GM12864 (cell line): ENCODE data around the gene SMYD3.

Experiments
- DNase-seq: peaks from one replicate; pipeline ENCODE4 v3.0.0-alpha.2; 2011; ENCODE audit warnings: low read depth
- H3K4me3 ChIP-seq: 2 replicates; pipeline ENCODE4 v1.5.1; 2011; ENCODE audit warnings: mild to moderate bottlenecking, low read depth, low read length, control low read depth
- CTCF ChIP-seq: IDR thresholded peaks from 2 replicates; pipeline ENCODE4 v1.5.1; 2011; ENCODE audit warnings: low read depth, mild to moderate bottlenecking, moderate library complexity, low read length, control low read depth, inconsistent platforms; ENCODE audit errors: missing control alignments

Gene SMYD3

DNA sequence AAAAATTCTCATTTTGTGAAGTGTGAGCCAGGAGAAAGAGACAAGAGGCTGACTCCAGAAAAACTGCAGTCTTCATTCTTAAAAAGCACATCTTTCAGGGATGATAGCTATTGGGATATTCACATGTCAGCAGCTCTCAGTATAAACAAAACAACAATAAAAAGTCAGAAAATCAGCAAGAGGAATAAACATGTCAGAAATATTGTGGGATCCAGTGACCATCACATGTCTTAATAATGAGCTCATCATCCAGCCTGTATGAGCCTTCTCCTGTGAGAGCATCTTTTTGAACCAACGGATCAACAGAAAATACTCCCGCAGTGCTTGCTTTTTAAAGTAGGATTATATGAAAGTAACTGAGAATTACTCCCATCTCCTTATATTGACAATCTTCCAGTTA, 241.6 kb downstream of the SMYD3 start:
- TF ChIP-seq CTCF, result no peak
- no peak for DNase-seq
- H3K4me3 ChIP-seq, result no peak overlapping the region

- no peak for DNase-seq
- no peak overlapping the region for H3K4me3 ChIP-seq
- no peak for TF ChIP-seq CTCF
Observed at GRCh38 chr1:246262281-246262680, 244.8 kb downstream of the SMYD3 start.

GRCh38 chr1:246261639-246262038, 245.4 kb downstream of the SMYD3 start:
- H3K4me3 ChIP-seq, result no peak overlapping the region
- DNase-seq, result no peak
- TF ChIP-seq CTCF, result peak; percentile 2

DNA sequence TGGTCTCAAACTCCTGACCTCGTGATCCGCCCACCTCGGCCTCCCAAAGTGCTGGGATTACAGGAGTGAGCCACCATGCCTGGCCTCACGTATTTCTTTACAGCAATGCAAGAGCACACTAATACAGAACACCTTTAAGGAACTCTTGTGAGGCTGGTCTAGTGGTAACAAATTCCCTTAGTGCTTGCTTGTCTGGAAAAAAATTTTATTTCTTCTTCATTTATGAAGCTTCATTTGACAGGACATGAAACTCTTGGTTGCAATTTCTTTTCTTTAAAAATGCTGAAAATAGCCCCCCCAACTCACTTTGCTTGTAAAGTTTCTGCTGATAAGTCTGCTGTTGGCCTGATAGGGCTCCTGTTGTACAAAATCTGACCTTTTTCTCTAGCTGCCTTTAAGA, 248.8 kb downstream of the SMYD3 start:
- no peak overlapping the region for H3K4me3 ChIP-seq
- no peak for DNase-seq
- no peak for TF ChIP-seq CTCF

GRCh38 chr1:246255773-246256172, 251.3 kb downstream of the SMYD3 start:
- DNase-seq, result no peak
- TF ChIP-seq CTCF, result no peak
- no peak overlapping the region for H3K4me3 ChIP-seq

DNA sequence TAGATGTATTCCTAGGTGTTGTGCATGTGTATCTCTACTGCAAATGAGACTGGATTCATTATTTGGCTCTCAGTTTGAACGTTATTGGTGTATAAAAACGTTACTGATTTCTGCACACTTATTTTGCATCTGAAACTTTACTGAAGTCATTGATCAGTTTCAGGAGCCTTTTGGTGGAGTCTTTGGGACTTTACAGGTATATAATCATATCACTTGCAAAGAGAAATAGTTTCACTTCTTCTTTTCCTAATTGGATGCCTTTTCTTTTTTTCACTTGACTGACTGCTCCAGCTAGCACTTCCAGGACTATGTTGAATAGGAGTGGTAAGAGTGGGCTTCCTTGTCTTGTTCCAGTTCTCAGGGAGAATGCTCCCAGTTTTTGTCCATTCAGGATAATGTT, 252.2 kb downstream of the SMYD3 start:
- DNase-seq, result no peak
- no peak for TF ChIP-seq CTCF
- H3K4me3 ChIP-seq, result no peak overlapping the region

DNA sequence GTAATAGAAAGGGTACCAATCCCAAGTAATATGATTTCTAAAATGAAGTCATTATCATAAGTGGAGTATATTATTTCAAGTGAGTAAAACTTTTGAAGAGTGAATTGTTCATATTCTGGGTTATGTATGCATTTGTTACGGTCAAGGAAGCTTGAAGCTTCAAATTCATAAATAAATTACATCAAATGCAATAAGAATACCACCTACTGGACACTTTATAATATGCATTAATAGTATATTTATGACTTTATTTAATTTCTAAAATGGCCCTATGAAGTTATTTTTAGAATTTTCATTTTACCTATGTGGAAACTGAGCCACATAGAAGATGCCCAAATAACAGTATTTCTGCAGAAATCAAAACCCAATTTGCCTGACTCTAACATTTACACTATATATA, 260.6 kb downstream of the SMYD3 start:
- TF ChIP-seq CTCF, result no peak
- H3K4me3 ChIP-seq, result no peak overlapping the region
- no peak for DNase-seq
